Measurements from ENCODE around the gene CTNNBIP1. TPM values are rescaled to one million over a fixed set of nuclear protein-coding genes. Genes with fewer than 3 reads are reported as not detected.

CTNNBIP1 gene
- total RNA-seq, 1 experiment from 2014 or later: 17.1 TPM

- no peaks in the 10 kb centered on the region for H3K9me3 Mint-ChIP-seq (ENCODE audit: unreplicated experiment)
- POLR2A ChIA-PET: no interaction called here
These were observed 39.5 kb downstream of the CTNNBIP1 start for GRCh38 chr1:9870572-9870971.

GRCh38 chr1:9869831-9870251 is 40.2 kb downstream of the CTNNBIP1 start:
- Mint-ChIP-seq H3K36me3 (ENCODE audit: insufficient read depth, unreplicated experiment) (no peaks in the 10 kb centered on the region), H3K27me3 (ENCODE audit: insufficient read depth, unreplicated experiment) (no peaks in the 10 kb centered on the region), H3K4me3 (ENCODE audit: unreplicated experiment) (no peak overlapping the region), H3K9me3 (ENCODE audit: unreplicated experiment) (no peaks in the 10 kb centered on the region), H3K27ac (ENCODE audit: unreplicated experiment) (no peak overlapping the region), H3K4me1 (ENCODE audit: low read depth, unreplicated experiment) (no peaks in the 10 kb centered on the region)
- Histone ChIP-seq H3K36me3 (ENCODE audit: control insufficient read depth, insufficient read depth, low read length) (no peaks in the 10 kb centered on the region), H3K4me1 (no peaks in the 10 kb centered on the region), H3K27me3 (replicated peaks; ENCODE audit: control insufficient read depth, insufficient read depth, low read length) (no peaks in the 10 kb centered on the region), H3K4me3 (ENCODE audit: low read depth, low read length) (no peak overlapping the region), H3K9me3 (no peaks in the 10 kb centered on the region)
- ChIA-PET POLR2A (no interaction called here), CTCF (no interaction called here)
- TF ChIP-seq, protein P1, sequence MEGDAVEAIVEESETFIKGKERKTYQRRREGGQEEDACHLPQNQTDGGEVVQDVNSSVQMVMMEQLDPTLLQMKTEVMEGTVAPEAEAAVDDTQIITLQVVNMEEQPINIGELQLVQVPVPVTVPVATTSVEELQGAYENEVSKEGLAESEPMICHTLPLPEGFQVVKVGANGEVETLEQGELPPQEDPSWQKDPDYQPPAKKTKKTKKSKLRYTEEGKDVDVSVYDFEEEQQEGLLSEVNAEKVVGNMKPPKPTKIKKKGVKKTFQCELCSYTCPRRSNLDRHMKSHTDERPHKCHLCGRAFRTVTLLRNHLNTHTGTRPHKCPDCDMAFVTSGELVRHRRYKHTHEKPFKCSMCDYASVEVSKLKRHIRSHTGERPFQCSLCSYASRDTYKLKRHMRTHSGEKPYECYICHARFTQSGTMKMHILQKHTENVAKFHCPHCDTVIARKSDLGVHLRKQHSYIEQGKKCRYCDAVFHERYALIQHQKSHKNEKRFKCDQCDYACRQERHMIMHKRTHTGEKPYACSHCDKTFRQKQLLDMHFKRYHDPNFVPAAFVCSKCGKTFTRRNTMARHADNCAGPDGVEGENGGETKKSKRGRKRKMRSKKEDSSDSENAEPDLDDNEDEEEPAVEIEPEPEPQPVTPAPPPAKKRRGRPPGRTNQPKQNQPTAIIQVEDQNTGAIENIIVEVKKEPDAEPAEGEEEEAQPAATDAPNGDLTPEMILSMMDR (IDR thresholded peaks at IDR 0.05; ENCODE audit: insufficient read depth in 1 of 2, low read depth in 1 of 2, low read length in 1 of 2, severe bottlenecking in 1 of 2, unreplicated experiment in 1 of 2): no peak
- intact Hi-C loops (cut with micrococcal nuclease; ENCODE audit: unreplicated experiment): loop anchor here (10.0 kb wide), 1 partner anchor 145 kb away; no protein-coding TSS in a partner anchor
- DNase-seq: no peak
- BruUV-seq (replicated peaks): no TSS peak

More at GRCh38 chr1:9870572-9870971, 39.5 kb downstream of the CTNNBIP1 start:
- H3K27ac Mint-ChIP-seq (ENCODE audit: unreplicated experiment): no peak overlapping the region
- no peaks in the 10 kb centered on the region for H3K27me3 ChIP-seq (replicated peaks; ENCODE audit: control insufficient read depth, insufficient read depth, low read length)
- no peaks in the 10 kb centered on the region for H3K27me3 Mint-ChIP-seq (ENCODE audit: insufficient read depth, unreplicated experiment)
- H3K4me1 Mint-ChIP-seq (ENCODE audit: low read depth, unreplicated experiment): no peaks in the 10 kb centered on the region
- DNase-seq: no peak
- no TSS peak for BruUV-seq (replicated peaks)
- H3K4me3 ChIP-seq (ENCODE audit: low read depth, low read length): no peak overlapping the region
- TF ChIP-seq, protein P1 (IDR thresholded peaks at IDR 0.05; ENCODE audit: insufficient read depth in 1 of 2, low read depth in 1 of 2, low read length in 1 of 2, severe bottlenecking in 1 of 2, unreplicated experiment in 1 of 2): no peak
- no peaks in the 10 kb centered on the region for H3K4me1 ChIP-seq
- no peak overlapping the region for H3K4me3 Mint-ChIP-seq (ENCODE audit: unreplicated experiment)
- intact Hi-C loops (cut with micrococcal nuclease; ENCODE audit: unreplicated experiment): no loop called here
- H3K36me3 ChIP-seq (ENCODE audit: control insufficient read depth, insufficient read depth, low read length): no peaks in the 10 kb centered on the region
- CTCF ChIA-PET: no interaction called here
- H3K9me3 ChIP-seq: no peaks in the 10 kb centered on the region
- H3K36me3 Mint-ChIP-seq (ENCODE audit: insufficient read depth, unreplicated experiment): no peaks in the 10 kb centered on the region

- peaks cover 5% of the 10 kb centered on the region for H3K36me3 Mint-ChIP-seq (ENCODE audit: insufficient read depth, unreplicated experiment)
- intact Hi-C loops (cut with micrococcal nuclease; ENCODE audit: unreplicated experiment): loop anchor here (10.0 kb wide), 1 partner anchor 143 kb away; no protein-coding TSS in a partner anchor
- no peak overlapping the region for H3K4me3 Mint-ChIP-seq (ENCODE audit: unreplicated experiment)
- Histone ChIP-seq H3K27me3 (replicated peaks; ENCODE audit: control insufficient read depth, insufficient read depth, low read length) (no peaks in the 10 kb centered on the region), H3K9me3 (no peaks in the 10 kb centered on the region), H3K4me1 (no peaks in the 10 kb centered on the region), H3K4me3 (ENCODE audit: low read depth, low read length) (no peak overlapping the region), H3K36me3 (ENCODE audit: control insufficient read depth, insufficient read depth, low read length) (no peaks in the 10 kb centered on the region)
- ChIA-PET CTCF (interaction anchor here (1.0 kb wide), 1 partner anchor 83 kb away, joined by 6 read pairs; no protein-coding TSS in a partner anchor), POLR2A (no interaction called here)
- no peaks in the 10 kb centered on the region for H3K9me3 Mint-ChIP-seq (ENCODE audit: unreplicated experiment)
- BruUV-seq (replicated peaks): no TSS peak
- no peaks in the 10 kb centered on the region for H3K27me3 Mint-ChIP-seq (ENCODE audit: insufficient read depth, unreplicated experiment)
- TF ChIP-seq, protein P1 (IDR thresholded peaks at IDR 0.05; ENCODE audit: insufficient read depth in 1 of 2, low read depth in 1 of 2, low read length in 1 of 2, severe bottlenecking in 1 of 2, unreplicated experiment in 1 of 2): no peak
- H3K27ac Mint-ChIP-seq (ENCODE audit: unreplicated experiment): no peak overlapping the region
- H3K4me1 Mint-ChIP-seq (ENCODE audit: low read depth, unreplicated experiment): no peaks in the 10 kb centered on the region
- no peak for DNase-seq
These were observed 41.9 kb downstream of the CTNNBIP1 start for GRCh38 chr1:9868244-9868590.

Measured in Caco-2 (cell line).